Testis (tissue), 2 donors: ENCODE measurements around the gene PIGL.
"Not testable (repeated sequence)": the region's sequence is repeated elsewhere in the genome, so short reads cannot be mapped to it uniquely, and the experiment has no call there.

ENCODE experiments used
- CTCF ChIP-seq, 3 experiments: fragments of 450-650 bp in 2 of 3; fragments of 200-600 bp in 1 of 3; sonication (generic) in 1 of 3; IDR thresholded peaks; one replicate each; pipeline ENCODE4 v1.5.1; 2016 to 2019; ENCODE audit warnings: antibody characterized with exemption in 3 of 3, mild to moderate bottlenecking in 2 of 3, moderate library complexity in 1 of 3
- POLR2A ChIP-seq: fragments of 450-650 bp; IDR thresholded peaks from one replicate; pipeline ENCODE4 v1.6.1; 2017; ENCODE audit warnings: antibody characterized with exemption, mild to moderate bottlenecking, moderate library complexity

GRCh38 chr17:16216341-16217001 lies 539 bp upstream of the PIGL start:
- TF ChIP-seq POLR2A; CTCF (IDR thresholded peaks at IDR 0.05): not testable (repeated sequence)
